ENCODE results near the gene FBXO33. TPM values are rescaled to one million over a fixed set of nuclear protein-coding genes. Genes with fewer than 3 reads are reported as not detected.

FBXO33 gene
- polyA plus RNA-seq, 3 donors: 9.0 to 14.8 (median 14.1) TPM

- peaks cover 0 to 5% of the 10 kb centered on the region in 2 donors for H3K36me3 Mint-ChIP-seq
- H3K4me1 ChIP-seq (ENCODE audit: control insufficient read depth in 1 of 2, insufficient read depth in 2 of 2, low read length in 2 of 2): peaks cover 13 to 20% of the 10 kb centered on the region in 2 donors
- H3K9me3 ChIP-seq (replicated peaks in 1 of 2; ENCODE audit: control insufficient read depth in 1 of 2, insufficient read depth in 1 of 2, low read length in 2 of 2): no peaks in the 10 kb centered on the region
- H3K4me2 ChIP-seq (replicated peaks; ENCODE audit: extremely low read depth, low read length, poor library complexity, severe bottlenecking): peak overlapping the region; percentile 1
- no peaks in the 10 kb centered on the region for H3K36me3 ChIP-seq (replicated peaks in 1 of 2; ENCODE audit: control insufficient read depth in 1 of 2, insufficient read depth in 2 of 2, low read length in 2 of 2)
- no peak overlapping the region for H3K4me3 Mint-ChIP-seq
- H3K79me2 ChIP-seq (ENCODE audit: insufficient read depth, low read length): no peaks in the 10 kb centered on the region
- peaks cover 0 to 14% (median 6%) of the 10 kb centered on the region in 7 donors for H3K9me3 Mint-ChIP-seq
- no peaks in the 10 kb centered on the region for H3K27me3 ChIP-seq (ENCODE audit: control insufficient read depth in 2 of 2, insufficient read depth in 2 of 2, low read length in 2 of 2)
- peaks cover 2 to 3% (median 2%) of the 10 kb centered on the region in 3 donors for H3K27me3 Mint-ChIP-seq (ENCODE audit: low read depth in 3 of 3)
- H3K27ac ChIP-seq (ENCODE audit: low read depth in 1 of 2, low read length in 2 of 2): peak overlapping the region in 1 of 2 donors; percentile 6
- H3K4me3 ChIP-seq (replicated peaks in 1 of 3; ENCODE audit: low read depth in 2 of 3, low read length in 3 of 3): no peak overlapping the region
- H3K4me1 Mint-ChIP-seq: peaks cover 29% of the 10 kb centered on the region
- peak; percentile 39 to 57 (median 40) for DNase-seq
- no peak overlapping the region for H3K9ac ChIP-seq (ENCODE audit: insufficient read depth, low read length, poor library complexity, severe bottlenecking)
- intact Hi-C loops (cut with micrococcal nuclease): no loop called here
- WGBS (ENCODE audit: insufficient coverage): no CpG with 5 or more reads among the region's 2 CpGs
- H4K20me1 ChIP-seq (ENCODE audit: insufficient read depth, low read length): no peaks in the 10 kb centered on the region
- no peak for TF ChIP-seq CTCF (IDR thresholded peaks at IDR 0.05)
- H2AFZ ChIP-seq (ENCODE audit: insufficient read depth, low read depth, low read length, poor library complexity, severe bottlenecking): peak overlapping the region; percentile 4
- H3K27ac Mint-ChIP-seq: peak overlapping the region in 3 of 7 donors; percentile 24 to 73 (median 72)
Observed at GRCh38 chr14:39472078-39472477, 39.8 kb upstream of the FBXO33 start.

- DNase-seq: peak; percentile 8 to 34 (median 16)
- H3K27ac ChIP-seq (ENCODE audit: low read depth in 1 of 2, low read length in 2 of 2): no peak overlapping the region
- H3K36me3 Mint-ChIP-seq: peaks cover 0 to 5% of the 10 kb centered on the region in 2 donors
- no peak overlapping the region for H3K9ac ChIP-seq (ENCODE audit: insufficient read depth, low read length, poor library complexity, severe bottlenecking)
- H3K9me3 ChIP-seq (replicated peaks in 1 of 2; ENCODE audit: control insufficient read depth in 1 of 2, insufficient read depth in 1 of 2, low read length in 2 of 2): no peaks in the 10 kb centered on the region
- H3K4me2 ChIP-seq (replicated peaks; ENCODE audit: extremely low read depth, low read length, poor library complexity, severe bottlenecking): no peak overlapping the region
- H2AFZ ChIP-seq (ENCODE audit: insufficient read depth, low read depth, low read length, poor library complexity, severe bottlenecking): peak overlapping the region; percentile 6
- H3K79me2 ChIP-seq (ENCODE audit: insufficient read depth, low read length): no peaks in the 10 kb centered on the region
- H3K4me3 ChIP-seq (replicated peaks in 1 of 3; ENCODE audit: low read depth in 2 of 3, low read length in 3 of 3): no peak overlapping the region
- peaks cover 13 to 20% of the 10 kb centered on the region in 2 donors for H3K4me1 ChIP-seq (ENCODE audit: control insufficient read depth in 1 of 2, insufficient read depth in 2 of 2, low read length in 2 of 2)
- H3K27me3 Mint-ChIP-seq (ENCODE audit: low read depth in 3 of 3): peaks cover 7 to 14% (median 14%) of the 10 kb centered on the region in 3 donors
- H3K9me3 Mint-ChIP-seq: peaks cover 0 to 8% (median 2%) of the 10 kb centered on the region in 7 donors
- peak; percentile 32 for TF ChIP-seq CTCF (IDR thresholded peaks at IDR 0.05)
- 51% methylated on average over 3 of the region's 5 CpGs for WGBS (ENCODE audit: insufficient coverage)
- intact Hi-C loops (cut with micrococcal nuclease): no loop called here
- no peak overlapping the region for H3K4me3 Mint-ChIP-seq
- H4K20me1 ChIP-seq (ENCODE audit: insufficient read depth, low read length): no peaks in the 10 kb centered on the region
- H3K27ac Mint-ChIP-seq: no peak overlapping the region
- no peaks in the 10 kb centered on the region for H3K36me3 ChIP-seq (replicated peaks in 1 of 2; ENCODE audit: control insufficient read depth in 1 of 2, insufficient read depth in 2 of 2, low read length in 2 of 2)
- H3K4me1 Mint-ChIP-seq: peaks cover 29% of the 10 kb centered on the region
- H3K27me3 ChIP-seq (ENCODE audit: control insufficient read depth in 2 of 2, insufficient read depth in 2 of 2, low read length in 2 of 2): peaks cover 0 to 7% of the 10 kb centered on the region in 2 donors
Observed at GRCh38 chr14:39469094-39469710, 37.0 kb upstream of the FBXO33 start.
